Measurements from ENCODE around the gene SORCS3. TPM values are rescaled to one million over a fixed set of nuclear protein-coding genes. Genes with fewer than 3 reads are reported as not detected.

SORCS3 gene
- total RNA-seq, 1 experiment from 2014 or later, result not detected

DNA sequence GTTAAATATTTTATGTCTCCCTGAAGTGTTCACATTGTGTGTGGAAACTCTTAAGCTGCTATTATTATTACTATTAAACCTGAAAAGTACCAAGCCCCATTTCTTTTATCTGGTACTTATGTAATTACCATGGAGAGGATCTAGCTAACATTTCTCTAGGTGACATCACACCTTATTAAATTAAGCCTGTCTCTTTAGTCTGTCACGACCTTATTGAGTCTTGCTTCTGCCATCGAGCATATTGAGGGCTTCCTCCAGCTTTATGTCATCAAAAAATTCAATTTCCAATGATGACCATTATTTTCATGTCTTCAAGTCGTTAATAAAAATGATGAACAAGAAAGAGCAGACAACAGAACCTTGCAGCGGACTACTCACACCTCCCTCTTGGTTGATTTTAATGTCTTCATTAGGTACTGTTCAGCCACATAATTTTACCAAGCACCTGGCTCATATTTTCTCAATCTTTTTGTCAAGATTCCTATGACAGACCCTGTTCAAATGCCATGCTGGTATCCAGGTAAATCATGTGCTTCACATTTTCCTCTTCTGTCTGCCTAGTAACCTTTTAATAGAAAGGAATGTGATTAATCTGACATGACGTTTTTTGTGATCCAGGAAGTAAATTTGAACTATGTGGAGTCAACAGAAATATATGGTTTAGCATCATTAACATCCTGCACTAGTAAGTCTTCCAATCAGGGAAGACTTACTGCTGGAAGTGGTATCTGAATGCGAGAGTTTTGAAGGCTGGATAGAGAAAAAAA lies 556.7 kb downstream of the SORCS3 start:
- Histone ChIP-seq H3K4me1 (replicated peaks; ENCODE audit: insufficient read depth) (no peaks in the 10 kb centered on the region), H4K20me1 (ENCODE audit: insufficient read depth) (no peaks in the 10 kb centered on the region), H3F3A (ENCODE audit: insufficient read depth, low read depth) (no peaks in the 10 kb centered on the region), H3K9me3 (ENCODE audit: insufficient read depth, low read depth) (no peaks in the 10 kb centered on the region), H3K79me2 (ENCODE audit: low read depth) (no peaks in the 10 kb centered on the region), H3K9me2 (ENCODE audit: insufficient read depth) (no peaks in the 10 kb centered on the region), H3K4me3 (no peak overlapping the region), H3K36me3 (ENCODE audit: low read depth) (no peaks in the 10 kb centered on the region), H3K27ac (no peak overlapping the region), H3K27me3 (ENCODE audit: insufficient read depth, low read depth) (no peaks in the 10 kb centered on the region), H2AFZ (no peak overlapping the region), H3K4me2 (no peak overlapping the region)
- no peak for DNase-seq
- intact Hi-C loops (cut with micrococcal nuclease; ENCODE audit: unreplicated experiment), result no loop called here
- POLR2A ChIA-PET (ENCODE audit: unreplicated experiment), result no interaction called here
- TF ChIP-seq EZH2 (IDR thresholded peaks at IDR 0.05; ENCODE audit: low read depth), result no peak
- TF ChIP-seq, protein P1, sequence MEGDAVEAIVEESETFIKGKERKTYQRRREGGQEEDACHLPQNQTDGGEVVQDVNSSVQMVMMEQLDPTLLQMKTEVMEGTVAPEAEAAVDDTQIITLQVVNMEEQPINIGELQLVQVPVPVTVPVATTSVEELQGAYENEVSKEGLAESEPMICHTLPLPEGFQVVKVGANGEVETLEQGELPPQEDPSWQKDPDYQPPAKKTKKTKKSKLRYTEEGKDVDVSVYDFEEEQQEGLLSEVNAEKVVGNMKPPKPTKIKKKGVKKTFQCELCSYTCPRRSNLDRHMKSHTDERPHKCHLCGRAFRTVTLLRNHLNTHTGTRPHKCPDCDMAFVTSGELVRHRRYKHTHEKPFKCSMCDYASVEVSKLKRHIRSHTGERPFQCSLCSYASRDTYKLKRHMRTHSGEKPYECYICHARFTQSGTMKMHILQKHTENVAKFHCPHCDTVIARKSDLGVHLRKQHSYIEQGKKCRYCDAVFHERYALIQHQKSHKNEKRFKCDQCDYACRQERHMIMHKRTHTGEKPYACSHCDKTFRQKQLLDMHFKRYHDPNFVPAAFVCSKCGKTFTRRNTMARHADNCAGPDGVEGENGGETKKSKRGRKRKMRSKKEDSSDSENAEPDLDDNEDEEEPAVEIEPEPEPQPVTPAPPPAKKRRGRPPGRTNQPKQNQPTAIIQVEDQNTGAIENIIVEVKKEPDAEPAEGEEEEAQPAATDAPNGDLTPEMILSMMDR (conservative IDR thresholded peaks at IDR 0.05), result no peak
- CTCF ChIA-PET, result no interaction called here
- no TSS peak for BruUV-seq (replicated peaks)

DNA sequence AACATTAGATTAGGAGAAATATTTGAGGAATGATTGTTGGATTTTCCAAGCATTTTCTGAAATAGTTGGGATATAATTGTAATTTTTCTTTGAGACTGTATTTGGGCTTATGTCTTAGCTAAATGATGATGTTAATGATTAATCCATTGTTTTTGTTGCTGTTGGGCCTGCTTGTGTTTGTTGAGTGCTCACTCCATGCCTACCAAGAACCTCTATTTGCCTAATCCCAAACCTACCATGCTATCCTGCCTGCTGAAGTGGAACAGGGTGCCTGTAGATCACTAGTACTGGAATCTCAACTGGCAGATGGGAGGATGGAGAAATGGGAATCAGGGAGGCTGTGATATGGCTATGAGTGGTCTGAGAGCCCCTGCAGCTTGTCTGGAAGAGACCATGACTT lies 565.5 kb downstream of the SORCS3 start:
- H3K9me3 ChIP-seq (ENCODE audit: insufficient read depth, low read depth), result no peaks in the 10 kb centered on the region
- H3K27me3 ChIP-seq (ENCODE audit: insufficient read depth, low read depth), result no peaks in the 10 kb centered on the region
- no peaks in the 10 kb centered on the region for H3F3A ChIP-seq (ENCODE audit: insufficient read depth, low read depth)
- DNase-seq, result no peak
- CTCF ChIA-PET, result no interaction called here
- no peaks in the 10 kb centered on the region for H3K4me1 ChIP-seq (replicated peaks; ENCODE audit: insufficient read depth)
- no peak overlapping the region for H2AFZ ChIP-seq
- POLR2A ChIA-PET (ENCODE audit: unreplicated experiment), result no interaction called here
- no peak overlapping the region for H3K4me2 ChIP-seq
- no peak overlapping the region for H3K4me3 ChIP-seq
- H3K27ac ChIP-seq, result no peak overlapping the region
- no peaks in the 10 kb centered on the region for H3K36me3 ChIP-seq (ENCODE audit: low read depth)
- no peaks in the 10 kb centered on the region for H4K20me1 ChIP-seq (ENCODE audit: insufficient read depth)
- H3K79me2 ChIP-seq (ENCODE audit: low read depth), result no peaks in the 10 kb centered on the region
- BruUV-seq (replicated peaks), result no TSS peak
- TF ChIP-seq, protein P1 (conservative IDR thresholded peaks at IDR 0.05), result no peak
- TF ChIP-seq EZH2 (IDR thresholded peaks at IDR 0.05; ENCODE audit: low read depth), result no peak
- intact Hi-C loops (cut with micrococcal nuclease; ENCODE audit: unreplicated experiment), result no loop called here
- H3K9me2 ChIP-seq (ENCODE audit: insufficient read depth), result no peaks in the 10 kb centered on the region

DNA sequence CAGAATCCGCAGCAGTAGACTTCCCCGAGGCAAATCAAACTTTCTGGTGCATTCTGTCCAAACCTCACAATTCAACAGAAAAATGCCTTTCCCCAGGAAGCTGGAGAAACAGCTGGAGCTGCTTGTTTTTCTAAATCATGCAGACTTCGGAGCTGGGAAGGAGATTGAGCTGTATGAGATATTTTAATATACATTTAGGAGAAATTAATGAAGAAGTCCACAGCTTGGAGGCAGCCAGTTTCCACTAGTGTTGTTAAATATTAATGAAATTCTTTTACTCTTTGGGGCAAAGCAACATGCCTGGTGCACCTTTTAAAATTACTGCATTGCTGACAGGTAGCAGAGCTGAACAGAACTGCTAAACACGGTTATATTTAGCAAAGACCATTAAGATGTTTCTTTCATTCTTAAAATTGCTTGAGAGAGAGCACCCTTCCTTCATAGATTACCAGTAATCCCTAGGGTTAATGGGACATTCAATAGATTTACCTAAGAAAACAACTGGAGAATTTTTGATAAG lies 566.4 kb downstream of the SORCS3 start:
- POLR2A ChIA-PET (ENCODE audit: unreplicated experiment), result no interaction called here
- no peaks in the 10 kb centered on the region for H3K9me2 ChIP-seq (ENCODE audit: insufficient read depth)

More for the DNA sequence above, 566.4 kb downstream of the SORCS3 start:
- Histone ChIP-seq H3K4me3 (no peak overlapping the region), H3K4me1 (replicated peaks; ENCODE audit: insufficient read depth) (no peaks in the 10 kb centered on the region), H3K36me3 (ENCODE audit: low read depth) (no peaks in the 10 kb centered on the region), H3K79me2 (ENCODE audit: low read depth) (no peaks in the 10 kb centered on the region), H4K20me1 (ENCODE audit: insufficient read depth) (no peaks in the 10 kb centered on the region), H3K9me3 (ENCODE audit: insufficient read depth, low read depth) (no peaks in the 10 kb centered on the region), H3K4me2 (no peak overlapping the region), H2AFZ (no peak overlapping the region), H3K27me3 (ENCODE audit: insufficient read depth, low read depth) (no peaks in the 10 kb centered on the region), H3K27ac (no peak overlapping the region), H3F3A (ENCODE audit: insufficient read depth, low read depth) (no peaks in the 10 kb centered on the region)
- intact Hi-C loops (cut with micrococcal nuclease; ENCODE audit: unreplicated experiment), result no loop called here
- CTCF ChIA-PET, result no interaction called here
- DNase-seq, result no peak
- no TSS peak for BruUV-seq (replicated peaks)
- TF ChIP-seq, protein P1 (conservative IDR thresholded peaks at IDR 0.05), result no peak
- no peak for TF ChIP-seq EZH2 (IDR thresholded peaks at IDR 0.05; ENCODE audit: low read depth)
